ENCODE data around the gene HAT1. TPM values are rescaled to one million over a fixed set of nuclear protein-coding genes. Genes with fewer than 3 reads are reported as not detected.

Gene HAT1
- total and polyA plus RNA-seq, 2 of the 4 experiments (the other 2 are of a cell fraction): 24.4 to 42.1 TPM

DNA sequence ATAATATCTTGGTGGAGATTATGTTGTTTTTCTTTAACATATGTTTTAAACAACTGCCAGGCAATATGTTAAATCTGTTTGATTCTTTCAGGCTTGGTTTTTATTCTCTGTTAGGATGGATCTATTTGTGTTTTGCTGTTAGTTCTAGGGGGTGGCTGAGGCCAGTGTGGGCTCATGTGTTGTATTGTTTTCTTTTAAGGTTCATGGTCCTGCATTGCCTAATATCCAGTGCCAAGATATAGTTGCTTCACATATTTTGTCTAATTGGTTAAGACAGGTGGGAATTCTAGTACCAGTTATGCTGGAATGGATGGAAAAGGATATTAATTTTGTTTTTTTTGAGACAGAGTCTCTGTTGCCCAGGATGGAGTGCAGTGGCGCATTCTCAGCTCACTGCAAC is 85.1 kb downstream of the HAT1 start:
- dilution Hi-C loops (cut with HindIII; ENCODE audit: low sequenced_read_pairs, unreplicated experiment): no loop called here
- no peaks in the 10 kb centered on the region for H3K4me1 ChIP-seq (ENCODE audit: control insufficient read depth, insufficient read depth, low read length)
- BruUV-seq (replicated peaks): no TSS peak
- no peak overlapping the region for H4K5ac ChIP-seq (ENCODE audit: low read depth, low read length)
- no peak overlapping the region for H3K14ac ChIP-seq (replicated peaks; ENCODE audit: low read depth, low read length)
- ChIA-PET CTCF (interaction anchor here (0.7 kb wide), 1 partner anchor 39 kb away, joined by 3 read pairs; no protein-coding TSS in a partner anchor), POLR2A (ENCODE audit: unreplicated experiment) (no interaction called here)
- no peak overlapping the region for H3K18ac ChIP-seq (ENCODE audit: low read depth, low read length)
- in situ Hi-C loops (cut with MboI; ENCODE audit: low sequenced_read_pairs): no loop called here
- DNase-seq: no peak
- H2BK120ac ChIP-seq (ENCODE audit: low read depth, low read length): no peak overlapping the region
- H2BK15ac ChIP-seq (ENCODE audit: low read depth, low read length): no peak overlapping the region
- no peak overlapping the region for H3K23ac ChIP-seq (ENCODE audit: low read depth, low read length)
- no peak overlapping the region for H2BK20ac ChIP-seq (ENCODE audit: low read depth, low read length)
- no peak for TF ChIP-seq MAFK (IDR thresholded peaks at IDR 0.05; ENCODE audit: low read depth, low read length)
- no peak for TF ChIP-seq RCOR1 (IDR thresholded peaks at IDR 0.05; ENCODE audit: insufficient replicate concordance, low read length)
- TF ChIP-seq RAD21 (IDR thresholded peaks at IDR 0.05; ENCODE audit: low read length): no peak
- TF ChIP-seq RFX5 (IDR thresholded peaks at IDR 0.05; ENCODE audit: low read depth, low read length): no peak
- no peak for TF ChIP-seq BHLHE40 (IDR thresholded peaks at IDR 0.05; ENCODE audit: low read depth, low read length)
- TF ChIP-seq, protein P1, sequence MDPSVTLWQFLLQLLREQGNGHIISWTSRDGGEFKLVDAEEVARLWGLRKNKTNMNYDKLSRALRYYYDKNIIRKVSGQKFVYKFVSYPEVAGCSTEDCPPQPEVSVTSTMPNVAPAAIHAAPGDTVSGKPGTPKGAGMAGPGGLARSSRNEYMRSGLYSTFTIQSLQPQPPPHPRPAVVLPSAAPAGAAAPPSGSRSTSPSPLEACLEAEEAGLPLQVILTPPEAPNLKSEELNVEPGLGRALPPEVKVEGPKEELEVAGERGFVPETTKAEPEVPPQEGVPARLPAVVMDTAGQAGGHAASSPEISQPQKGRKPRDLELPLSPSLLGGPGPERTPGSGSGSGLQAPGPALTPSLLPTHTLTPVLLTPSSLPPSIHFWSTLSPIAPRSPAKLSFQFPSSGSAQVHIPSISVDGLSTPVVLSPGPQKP (IDR thresholded peaks at IDR 0.05; ENCODE audit: borderline replicate concordance, low read depth, low read length): no peak
- TF ChIP-seq SMC3 (IDR thresholded peaks at IDR 0.05; ENCODE audit: low read depth, low read length): no peak
- TF ChIP-seq, protein P2, sequence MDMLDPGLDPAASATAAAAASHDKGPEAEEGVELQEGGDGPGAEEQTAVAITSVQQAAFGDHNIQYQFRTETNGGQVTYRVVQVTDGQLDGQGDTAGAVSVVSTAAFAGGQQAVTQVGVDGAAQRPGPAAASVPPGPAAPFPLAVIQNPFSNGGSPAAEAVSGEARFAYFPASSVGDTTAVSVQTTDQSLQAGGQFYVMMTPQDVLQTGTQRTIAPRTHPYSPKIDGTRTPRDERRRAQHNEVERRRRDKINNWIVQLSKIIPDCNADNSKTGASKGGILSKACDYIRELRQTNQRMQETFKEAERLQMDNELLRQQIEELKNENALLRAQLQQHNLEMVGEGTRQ (IDR thresholded peaks at IDR 0.05; ENCODE audit: low read depth, low read length): no peak
- TF ChIP-seq CEBPB (IDR thresholded peaks at IDR 0.05; ENCODE audit: low read depth, low read length): no peak
- TF ChIP-seq CTCF (conservative IDR thresholded peaks at IDR 0.05; ENCODE audit: low read depth, low read length): no peak
- no peak for TF ChIP-seq FOS (IDR thresholded peaks at IDR 0.05; ENCODE audit: low read depth, low read length)
- no peak for TF ChIP-seq MXI1 (IDR thresholded peaks at IDR 0.05; ENCODE audit: borderline replicate concordance, low read depth, low read length)
- TF ChIP-seq POLR2A (IDR thresholded peaks at IDR 0.05; ENCODE audit: low read depth, low read length): no peak
- TF ChIP-seq NFE2L2 (IDR thresholded peaks at IDR 0.05; ENCODE audit: low read depth, low read length): no peak
- TF ChIP-seq CHD1 (IDR thresholded peaks at IDR 0.05; ENCODE audit: low read depth, low read length): no peak
- no peak for TF ChIP-seq MAZ (IDR thresholded peaks at IDR 0.05; ENCODE audit: borderline replicate concordance, low read depth, low read length)
- WGBS, 2 experiments (ENCODE audit: extremely low coverage in 2 of 2, insufficient read length in 1 of 2): no CpG with 5 or more reads among the region's 1 CpG
- H3K27me3 ChIP-seq (ENCODE audit: control insufficient read depth, insufficient read depth, low read length): no peaks in the 10 kb centered on the region
- no peak overlapping the region for H4K91ac ChIP-seq (ENCODE audit: insufficient read depth, low read depth, low read length)
- H4K8ac ChIP-seq (ENCODE audit: low read depth in 2 of 2, low read length in 2 of 2): no peak overlapping the region
- intact Hi-C loops (cut with micrococcal nuclease): no loop called here
- no peak overlapping the region for H2AK9ac ChIP-seq (replicated peaks; ENCODE audit: low read depth, low read length, poor library complexity)
- no peak overlapping the region for H3K4me2 ChIP-seq (ENCODE audit: low read depth, low read length)
- ATAC-seq (ENCODE audit: low read depth): no peak
- H3K9me1 ChIP-seq (ENCODE audit: insufficient read depth, low read length): no peaks in the 10 kb centered on the region
- H3K36me3 ChIP-seq (ENCODE audit: control insufficient read depth, insufficient read depth, low read length): no peaks in the 10 kb centered on the region
- H2AK5ac ChIP-seq (ENCODE audit: low read depth, low read length): no peak overlapping the region
- no peaks in the 10 kb centered on the region; the same call in 1 of the 2 replicates for H4K20me1 ChIP-seq (ENCODE audit: insufficient read depth, low read length)
- no peak overlapping the region for H2AFZ ChIP-seq (replicated peaks; ENCODE audit: low read length, poor library complexity)
- H3K79me1 ChIP-seq (ENCODE audit: low read depth in 1 of 2, low read length in 2 of 2): peaks cover 4% of the 10 kb centered on the region in 2 experiments; a peak in 3 of 4 replicates
- H3K9ac ChIP-seq (ENCODE audit: low read depth, low read length): no peak overlapping the region
- H2BK5ac ChIP-seq (ENCODE audit: low read depth, low read length, poor library complexity, severe bottlenecking): no peak overlapping the region
- no peak overlapping the region for H3K4me3 ChIP-seq (ENCODE audit: insufficient read depth, low read depth, low read length)
- no peak overlapping the region for H3K27ac ChIP-seq (ENCODE audit: insufficient read depth, low read length)
- no peak overlapping the region for H3K4ac ChIP-seq (ENCODE audit: low read depth, low read length)
- no peaks in the 10 kb centered on the region for H3K9me3 ChIP-seq (ENCODE audit: control insufficient read depth, insufficient read depth, low read length)
- H3K56ac ChIP-seq (ENCODE audit: extremely low read depth, insufficient read depth, low read length): no peak overlapping the region

Measured in IMR-90 (cell line).